Endodermal cell (in vitro differentiated cells): ENCODE data around the gene DUXB. TPM values are rescaled to one million over a fixed set of nuclear protein-coding genes. Genes with fewer than 3 reads are reported as not detected.

Source experiments
- DNase-seq: peaks from one replicate; pipeline ENCODE4 v3.0.0-alpha.2; 2017
- H3K27ac ChIP-seq: 2 replicates; pipeline ENCODE4 v1.5.1; 2013; ENCODE audit warnings: mild to moderate bottlenecking, low read depth, low read length, moderate library complexity
- H3K27me3 ChIP-seq: 2 replicates; pipeline ENCODE4 v1.6.1; 2013; ENCODE audit warnings: mild to moderate bottlenecking, low read length, moderate library complexity; ENCODE audit not compliant: insufficient read depth, control insufficient read depth, poor library complexity, severe bottlenecking
- H3K36me3 ChIP-seq: 2 replicates; pipeline ENCODE4 v1.7.0; 2013; ENCODE audit warnings: mild to moderate bottlenecking, low read length, moderate library complexity; ENCODE audit not compliant: control insufficient read depth, insufficient read depth
- H3K4me1 ChIP-seq: one replicate; pipeline ENCODE4 v1.7.0; 2013; ENCODE audit warnings: low read length; ENCODE audit not compliant: control insufficient read depth, insufficient read depth
- H3K4me3 ChIP-seq: 2 replicates; pipeline ENCODE4 v1.5.1; 2013; ENCODE audit warnings: mild to moderate bottlenecking, low read length, moderate library complexity
- H3K9ac ChIP-seq: 2 replicates; pipeline ENCODE4 v1.6.1; 2013; ENCODE audit warnings: mild to moderate bottlenecking, low read length, moderate library complexity; ENCODE audit not compliant: poor library complexity, severe bottlenecking; ENCODE audit errors: extremely low read depth
- H3K9me3 ChIP-seq: 2 replicates; pipeline ENCODE4 v1.6.1; 2013; ENCODE audit warnings: mild to moderate bottlenecking, low read length, moderate library complexity; ENCODE audit not compliant: control insufficient read depth
- H3K27ac Mint-ChIP-seq: 2 replicates; pipeline ENCODE4 v1.8.0; 2020; ENCODE audit warnings: mixed read lengths
- H3K27me3 Mint-ChIP-seq: 2 replicates; pipeline ENCODE4 v1.8.0; 2021; ENCODE audit warnings: mild to moderate bottlenecking, mixed read lengths; ENCODE audit not compliant: insufficient read depth
- H3K36me3 Mint-ChIP-seq: 2 replicates; pipeline ENCODE4 v1.8.0; 2020; ENCODE audit warnings: low read depth, mixed read lengths
- H3K4me1 Mint-ChIP-seq: 2 replicates; pipeline ENCODE4 v1.8.0; 2020; ENCODE audit warnings: mixed read lengths
- H3K4me3 Mint-ChIP-seq: 2 replicates; pipeline ENCODE4 v1.8.0; 2020; ENCODE audit warnings: mild to moderate bottlenecking, moderate library complexity, mixed read lengths
- H3K9me3 Mint-ChIP-seq: 2 replicates; pipeline ENCODE4 v1.8.0; 2020; ENCODE audit warnings: mild to moderate bottlenecking, mixed read lengths
- WGBS, 2 experiments: methylation state at CpG; one replicate each; pipeline versions ENCODE4 v1.1.5 to v1.1.7; 2013; ENCODE audit warnings: missing lambda C conversion rate in 2 of 2, mixed read lengths in 1 of 2; ENCODE audit not compliant: insufficient coverage in 1 of 2, insufficient read length in 1 of 2; 5-methylcytosine and 5-hydroxymethylcytosine counted together
- total RNA-seq, 2 donors: library from RNA; stranded (reverse); fragmentation: NEBNext Ultra II Directional in 1 of 2; extraction: Animal tissue kit (Norgen Biotek cat#: 25700) in 1 of 2; gene quantifications; 2 replicates in 1 of 2; 3 replicates in 1 of 2; pipeline ENCODE4 v1.2.1, GENCODE V29; 2021
- TF ChIP-seq, protein P1 (sequence below): fragments of 200-600 bp; sonication (generic); conservative IDR thresholded peaks from 2 replicates; pipeline ENCODE4 v1.5.0; 2021; ENCODE audit warnings: antibody characterized with exemption, mild to moderate bottlenecking

Gene DUXB
- total RNA-seq, 2 donors from 2014 or later = not detected

DNA sequence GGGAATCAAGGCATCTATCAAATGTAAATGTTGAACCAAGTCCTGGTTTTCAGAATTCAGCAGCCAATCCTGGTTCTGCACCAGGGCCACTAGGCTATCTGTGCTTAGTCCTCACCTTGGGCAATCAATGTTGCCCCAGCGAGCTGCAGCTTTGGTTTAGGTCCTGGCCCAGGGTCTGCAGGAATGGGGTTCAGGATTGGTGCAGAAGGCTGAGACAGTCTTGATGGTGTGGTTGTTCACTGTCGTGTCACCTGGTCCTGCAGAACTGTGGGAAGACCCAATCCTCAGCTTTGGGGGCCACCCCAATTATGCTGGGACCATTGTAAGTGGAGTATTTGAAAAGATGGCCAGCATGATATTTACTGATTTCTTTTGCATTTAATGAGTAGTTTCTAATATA is 43.1 kb downstream of the DUXB start:
- Histone ChIP-seq H3K36me3 (peaks cover 61% of the 10 kb centered on the region), H3K27me3 (no peaks in the 10 kb centered on the region), H3K4me1 (no peaks in the 10 kb centered on the region), H3K4me3 (no peak overlapping the region), H3K27ac (no peak overlapping the region), H3K9ac (no peak overlapping the region), H3K9me3 (no peaks in the 10 kb centered on the region)
- 96 to 100% methylated on average over 1 to 2 of the region's 2 CpGs for WGBS, 2 experiments
- peaks cover 48% of the 10 kb centered on the region for H3K36me3 Mint-ChIP-seq
- no peak for DNase-seq
- H3K4me3 Mint-ChIP-seq = no peak overlapping the region
- TF ChIP-seq, protein P1, sequence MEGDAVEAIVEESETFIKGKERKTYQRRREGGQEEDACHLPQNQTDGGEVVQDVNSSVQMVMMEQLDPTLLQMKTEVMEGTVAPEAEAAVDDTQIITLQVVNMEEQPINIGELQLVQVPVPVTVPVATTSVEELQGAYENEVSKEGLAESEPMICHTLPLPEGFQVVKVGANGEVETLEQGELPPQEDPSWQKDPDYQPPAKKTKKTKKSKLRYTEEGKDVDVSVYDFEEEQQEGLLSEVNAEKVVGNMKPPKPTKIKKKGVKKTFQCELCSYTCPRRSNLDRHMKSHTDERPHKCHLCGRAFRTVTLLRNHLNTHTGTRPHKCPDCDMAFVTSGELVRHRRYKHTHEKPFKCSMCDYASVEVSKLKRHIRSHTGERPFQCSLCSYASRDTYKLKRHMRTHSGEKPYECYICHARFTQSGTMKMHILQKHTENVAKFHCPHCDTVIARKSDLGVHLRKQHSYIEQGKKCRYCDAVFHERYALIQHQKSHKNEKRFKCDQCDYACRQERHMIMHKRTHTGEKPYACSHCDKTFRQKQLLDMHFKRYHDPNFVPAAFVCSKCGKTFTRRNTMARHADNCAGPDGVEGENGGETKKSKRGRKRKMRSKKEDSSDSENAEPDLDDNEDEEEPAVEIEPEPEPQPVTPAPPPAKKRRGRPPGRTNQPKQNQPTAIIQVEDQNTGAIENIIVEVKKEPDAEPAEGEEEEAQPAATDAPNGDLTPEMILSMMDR = no peak
- H3K27me3 Mint-ChIP-seq = no peaks in the 10 kb centered on the region
- no peaks in the 10 kb centered on the region for H3K4me1 Mint-ChIP-seq
- no peaks in the 10 kb centered on the region for H3K9me3 Mint-ChIP-seq
- no peak overlapping the region for H3K27ac Mint-ChIP-seq

DNA sequence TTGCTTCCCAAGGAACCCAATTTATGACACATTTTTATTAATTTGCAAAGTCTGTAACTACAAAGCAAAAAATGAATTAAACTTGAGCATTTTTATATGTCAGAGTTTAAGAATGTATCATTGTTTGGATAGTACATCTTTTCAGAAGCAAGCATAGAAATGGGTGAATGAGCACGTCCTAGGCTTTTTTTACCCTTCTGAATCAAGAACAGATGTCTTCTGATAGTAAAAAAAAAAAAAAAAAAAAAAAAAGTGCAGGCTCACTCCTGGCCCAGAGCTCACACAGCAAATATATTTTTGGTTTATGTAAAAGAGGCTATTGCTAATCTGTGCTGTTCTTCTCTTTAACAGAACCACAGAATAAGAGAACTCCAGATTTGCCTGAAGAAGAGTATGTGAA is 47.3 kb downstream of the DUXB start:
- Mint-ChIP-seq H3K27ac (no peak overlapping the region), H3K4me3 (no peak overlapping the region), H3K36me3 (peaks cover 46% of the 10 kb centered on the region), H3K27me3 (no peaks in the 10 kb centered on the region), H3K9me3 (no peaks in the 10 kb centered on the region), H3K4me1 (peaks cover 7% of the 10 kb centered on the region)
- TF ChIP-seq, protein P1 = no peak
- Histone ChIP-seq H3K9ac (no peak overlapping the region), H3K4me1 (no peaks in the 10 kb centered on the region), H3K9me3 (no peaks in the 10 kb centered on the region), H3K36me3 (peaks cover 68% of the 10 kb centered on the region), H3K27ac (no peak overlapping the region), H3K4me3 (no peak overlapping the region), H3K27me3 (no peaks in the 10 kb centered on the region)
- 93% methylated on average over 1 of the region's 1 CpG; no CpG with 5 or more reads in 1 of the 2 experiments for WGBS, 2 experiments
- no peak for DNase-seq

DNA sequence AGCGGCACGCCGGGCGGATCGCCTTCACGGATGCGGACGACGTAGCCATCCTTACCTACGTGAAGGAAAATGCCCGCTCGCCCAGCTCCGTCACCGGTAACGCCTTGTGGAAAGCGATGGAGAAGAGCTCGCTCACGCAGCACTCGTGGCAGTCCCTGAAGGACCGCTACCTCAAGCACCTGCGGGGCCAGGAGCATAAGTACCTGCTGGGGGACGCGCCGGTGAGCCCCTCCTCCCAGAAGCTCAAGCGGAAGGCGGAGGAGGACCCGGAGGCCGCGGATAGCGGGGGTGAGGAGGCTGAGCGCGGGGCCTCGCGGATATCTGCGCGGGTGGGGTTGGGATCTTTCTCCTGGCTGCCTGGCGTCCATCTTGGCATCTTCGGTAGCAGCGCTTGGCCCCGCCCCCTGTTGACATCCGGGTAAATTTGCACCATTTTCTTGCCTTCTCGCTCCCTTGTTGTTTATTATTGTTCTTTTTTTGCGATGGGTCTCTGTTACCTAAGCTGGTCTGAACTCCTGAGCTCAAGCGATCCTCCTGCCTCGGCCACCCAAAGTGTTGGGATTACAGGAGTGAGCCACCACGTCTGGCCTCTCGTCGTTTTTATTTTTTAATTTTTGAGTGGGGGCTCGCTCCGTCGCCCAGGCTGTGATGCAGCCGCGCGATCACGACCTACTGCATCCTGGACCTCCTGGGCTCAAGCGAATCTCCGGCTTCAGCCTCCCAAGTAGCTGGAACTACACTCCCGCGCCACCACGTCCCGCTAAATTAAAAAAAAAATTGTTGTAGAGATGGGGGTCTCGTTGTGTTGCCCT is 52.8 kb downstream of the DUXB start:
- H3K27ac ChIP-seq = peak overlapping the region; percentile 83
- no peaks in the 10 kb centered on the region for H3K9me3 ChIP-seq
- H3K4me1 ChIP-seq = no peaks in the 10 kb centered on the region
- peak overlapping the region; percentile 94 for H3K9ac ChIP-seq
- no peaks in the 10 kb centered on the region for H3K27me3 Mint-ChIP-seq
- H3K27ac Mint-ChIP-seq = peak overlapping the region; percentile 98
- peaks cover 20% of the 10 kb centered on the region for H3K4me1 Mint-ChIP-seq
- peak overlapping the region; percentile 97 for H3K4me3 ChIP-seq
- peaks cover 44% of the 10 kb centered on the region for H3K36me3 ChIP-seq
- no peaks in the 10 kb centered on the region for H3K27me3 ChIP-seq
- H3K4me3 Mint-ChIP-seq = peak overlapping the region; percentile 98
- peaks cover 23% of the 10 kb centered on the region for H3K36me3 Mint-ChIP-seq
- DNase-seq = peak; percentile 93
- TF ChIP-seq, protein P1 = no peak
- no peaks in the 10 kb centered on the region for H3K9me3 Mint-ChIP-seq
- WGBS, 2 experiments = 0% methylated on average over 22 to 62 of the region's 62 CpGs
